Brain microvascular endothelial cell (primary cell): ENCODE results near the gene PCBP1.

Source experiments
- DNase-seq: peaks from one replicate; pipeline ENCODE4 v3.0.0-alpha.2; 2020
- H3K27ac ChIP-seq: fragments of 250-450 bp; sonication (Bioruptor Pico); 2 replicates; pipeline ENCODE4 v1.5.1; 2020; ENCODE audit warnings: mild to moderate bottlenecking, moderate library complexity
- H3K27me3 ChIP-seq: fragments of 250-450 bp; sonication (Bioruptor Pico); replicated peaks from 2 replicates; pipeline ENCODE4 v1.5.1; 2020; ENCODE audit warnings: mild to moderate bottlenecking
- H3K36me3 ChIP-seq: fragments of 250-450 bp; sonication (Bioruptor Pico); replicated peaks from 2 replicates; pipeline ENCODE4 v1.5.1; 2020; ENCODE audit warnings: mild to moderate bottlenecking
- H3K4me3 ChIP-seq: 2 replicates; pipeline ENCODE4 v1.5.1; 2011; ENCODE audit warnings: low read depth, mild to moderate bottlenecking, control low read depth, low read length, moderate library complexity
- in situ Hi-C: cut with HindIII; loops from 2 replicates; pipeline ENCODE4 v1.10.0; 2017; ENCODE audit warnings: low sequenced_read_pairs, low pct_ligation_motif_present
- TF ChIP-seq, protein P1 (sequence below): IDR thresholded peaks from 2 replicates; pipeline ENCODE4 v1.5.1; 2011; ENCODE audit warnings: low read depth, mild to moderate bottlenecking, moderate library complexity, low read length, control low read depth, inconsistent platforms; ENCODE audit errors: missing control alignments

PCBP1 gene

DNA sequence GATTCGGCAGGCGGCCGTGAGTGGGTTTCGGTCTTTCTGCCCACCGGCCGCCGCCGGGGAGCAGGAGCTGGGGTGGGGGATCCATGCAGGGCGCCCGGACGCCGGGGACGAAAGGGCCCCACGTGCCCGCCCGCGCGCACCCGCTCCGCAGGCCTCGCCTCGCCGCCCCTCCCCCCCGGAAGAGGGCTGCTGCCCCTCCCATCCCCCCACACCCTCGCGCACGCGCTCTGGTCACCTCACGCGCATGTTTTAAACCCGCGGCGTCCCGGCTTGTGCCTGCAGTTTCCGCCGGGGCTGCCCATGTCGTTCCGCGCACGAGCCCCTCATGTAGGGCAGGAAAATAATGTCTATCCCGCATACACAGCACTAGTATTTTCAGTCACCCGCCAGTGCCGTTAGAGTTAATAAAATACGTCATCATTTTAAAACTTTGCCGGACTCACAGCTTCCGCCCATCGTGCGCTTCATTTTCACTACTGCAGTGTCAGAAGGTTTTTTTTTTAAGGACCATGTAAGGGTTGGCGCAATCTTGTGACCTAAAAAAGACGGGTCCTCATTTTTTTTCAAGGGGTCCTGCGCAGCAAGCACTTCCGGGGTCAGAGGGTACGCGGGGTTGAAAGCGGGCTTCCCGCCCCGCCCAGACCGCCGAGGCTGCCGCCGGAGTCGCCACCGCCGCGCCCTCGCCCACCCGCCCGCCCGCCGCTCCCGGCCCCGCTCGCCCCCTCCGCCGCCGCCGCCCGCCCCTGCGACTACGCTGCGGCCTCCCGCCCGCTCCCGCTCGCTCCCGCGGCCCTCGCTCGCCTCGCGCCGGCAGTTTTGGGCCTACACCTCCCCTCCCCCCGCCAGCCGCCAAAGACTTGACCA lies at the start of gene PCBP1:
Gene PCBP1 (plus strand): TSS at position 640 of the 864 bp plus-strand sequence. CDS start 267 bp downstream, outside the sequence.
- in situ Hi-C loops, result loop anchor here (25.0 kb wide), 1 partner anchor 150 kb away; no protein-coding TSS in a partner anchor
- Histone ChIP-seq H3K27ac (peak within 1 kb of the TSS; percentile 98), H3K27me3 (no peaks in the 10 kb centered on the region), H3K4me3 (peak within 1 kb of the TSS; percentile 96), H3K36me3 (peaks cover 9% of the 10 kb centered on the region)
- TF ChIP-seq, protein P1, sequence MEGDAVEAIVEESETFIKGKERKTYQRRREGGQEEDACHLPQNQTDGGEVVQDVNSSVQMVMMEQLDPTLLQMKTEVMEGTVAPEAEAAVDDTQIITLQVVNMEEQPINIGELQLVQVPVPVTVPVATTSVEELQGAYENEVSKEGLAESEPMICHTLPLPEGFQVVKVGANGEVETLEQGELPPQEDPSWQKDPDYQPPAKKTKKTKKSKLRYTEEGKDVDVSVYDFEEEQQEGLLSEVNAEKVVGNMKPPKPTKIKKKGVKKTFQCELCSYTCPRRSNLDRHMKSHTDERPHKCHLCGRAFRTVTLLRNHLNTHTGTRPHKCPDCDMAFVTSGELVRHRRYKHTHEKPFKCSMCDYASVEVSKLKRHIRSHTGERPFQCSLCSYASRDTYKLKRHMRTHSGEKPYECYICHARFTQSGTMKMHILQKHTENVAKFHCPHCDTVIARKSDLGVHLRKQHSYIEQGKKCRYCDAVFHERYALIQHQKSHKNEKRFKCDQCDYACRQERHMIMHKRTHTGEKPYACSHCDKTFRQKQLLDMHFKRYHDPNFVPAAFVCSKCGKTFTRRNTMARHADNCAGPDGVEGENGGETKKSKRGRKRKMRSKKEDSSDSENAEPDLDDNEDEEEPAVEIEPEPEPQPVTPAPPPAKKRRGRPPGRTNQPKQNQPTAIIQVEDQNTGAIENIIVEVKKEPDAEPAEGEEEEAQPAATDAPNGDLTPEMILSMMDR, result no peak
- DNase-seq, result peak; percentile 87

DNA sequence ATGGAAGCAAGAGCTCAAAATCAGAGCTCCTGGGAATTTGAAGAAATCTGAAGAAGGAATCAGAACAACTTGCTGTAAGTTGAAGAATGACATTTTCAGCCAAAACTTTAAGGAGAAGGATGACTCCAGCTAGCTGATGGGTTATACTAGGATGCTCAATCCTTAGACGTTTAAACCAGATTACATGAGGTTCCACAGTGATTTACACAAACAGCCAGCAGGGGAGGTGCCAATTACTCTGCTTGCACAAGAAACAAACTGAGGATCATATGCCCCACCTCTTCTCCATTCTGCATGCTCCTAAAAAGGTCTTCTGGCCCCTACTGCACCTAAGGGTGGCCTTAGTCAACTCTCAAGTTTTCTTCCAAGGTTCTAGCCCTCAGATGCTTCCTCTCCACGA lies 47.9 kb upstream of the PCBP1 start:
- TF ChIP-seq, protein P1, result no peak
- Histone ChIP-seq H3K36me3 (no peaks in the 10 kb centered on the region), H3K27me3 (no peaks in the 10 kb centered on the region), H3K4me3 (no peak overlapping the region), H3K27ac (no peak overlapping the region)
- in situ Hi-C loops, result no loop called here
- no peak for DNase-seq

DNA sequence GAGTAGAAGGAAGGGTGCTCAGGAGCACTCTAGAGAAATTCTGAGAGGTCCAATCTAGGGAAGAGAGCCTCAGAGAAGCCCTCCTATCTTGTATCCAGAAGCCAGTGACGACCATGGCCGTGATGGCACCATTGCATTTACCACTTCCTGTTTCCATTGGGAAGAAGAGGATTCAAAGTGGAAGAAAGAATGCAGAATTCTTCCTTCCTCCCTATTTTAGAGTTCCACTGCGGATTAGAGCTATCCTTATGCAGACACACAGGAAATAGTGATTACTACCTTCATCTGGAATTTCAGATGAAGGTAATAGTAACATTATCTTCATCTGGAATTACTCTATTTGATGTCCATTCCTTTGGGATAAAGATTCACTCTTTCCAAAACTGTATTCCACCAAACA lies 45.6 kb upstream of the PCBP1 start:
- TF ChIP-seq, protein P1, result no peak
- no peak overlapping the region for H3K27ac ChIP-seq
- in situ Hi-C loops, result no loop called here
- DNase-seq, result no peak
- H3K36me3 ChIP-seq, result no peaks in the 10 kb centered on the region
- no peaks in the 10 kb centered on the region for H3K27me3 ChIP-seq
- no peak overlapping the region for H3K4me3 ChIP-seq

DNA sequence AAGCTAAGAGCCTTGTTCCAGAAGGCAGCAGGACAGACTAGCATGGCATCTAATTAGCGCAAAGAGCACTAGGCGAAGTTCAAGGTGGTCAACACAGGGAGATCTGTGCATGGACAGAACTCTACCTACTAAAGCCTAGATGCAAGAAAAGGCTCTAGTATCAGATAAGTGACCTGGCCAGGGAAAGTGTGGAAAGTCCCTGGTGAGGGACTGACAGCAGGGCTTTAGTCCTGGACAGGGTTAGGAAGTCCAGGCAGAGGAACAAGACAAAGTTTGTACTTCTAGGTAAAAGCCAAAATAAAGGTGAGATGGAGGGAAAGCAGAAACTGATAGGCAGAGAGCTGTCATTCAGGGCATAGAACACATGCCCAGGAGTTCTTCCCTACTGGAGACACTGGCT lies 45.0 kb upstream of the PCBP1 start:
- in situ Hi-C loops, result no loop called here
- no peak for DNase-seq
- TF ChIP-seq, protein P1, result no peak
- Histone ChIP-seq H3K36me3 (no peaks in the 10 kb centered on the region), H3K27me3 (no peaks in the 10 kb centered on the region), H3K27ac (no peak overlapping the region), H3K4me3 (no peak overlapping the region)

DNA sequence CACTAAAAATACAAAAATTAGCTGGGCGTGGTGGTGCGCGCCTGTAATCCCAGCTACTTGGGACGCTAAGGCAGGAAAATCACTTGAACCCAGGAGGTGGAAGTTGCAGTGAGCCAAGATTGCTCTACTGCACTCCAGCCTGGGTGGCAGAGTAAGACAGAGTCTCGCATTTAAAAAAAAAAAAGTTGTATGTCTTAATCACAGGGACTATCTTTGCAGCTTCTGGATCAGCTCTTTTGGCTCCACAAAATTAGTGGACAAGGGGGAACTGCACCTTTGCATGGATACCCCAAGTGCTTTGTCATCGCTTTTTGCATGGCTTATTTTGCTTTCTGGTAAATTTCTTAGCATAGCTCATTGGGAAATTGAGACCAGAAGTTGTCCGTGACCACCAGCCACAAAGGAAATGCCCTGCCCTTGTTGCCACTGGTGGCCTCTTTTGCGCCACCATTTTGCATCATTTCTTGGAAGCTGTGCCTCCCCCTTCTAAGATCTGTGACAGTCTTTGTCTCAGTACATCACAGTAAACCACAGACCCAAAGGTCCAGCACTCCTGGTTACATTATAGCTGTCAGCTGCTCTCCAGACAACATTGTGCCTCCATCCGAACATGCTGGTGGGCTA lies 43.9 kb upstream of the PCBP1 start:
- H3K27ac ChIP-seq, result no peak overlapping the region
- no peaks in the 10 kb centered on the region for H3K27me3 ChIP-seq
- in situ Hi-C loops, result no loop called here
- no peaks in the 10 kb centered on the region for H3K36me3 ChIP-seq
- TF ChIP-seq, protein P1, result no peak
- no peak overlapping the region for H3K4me3 ChIP-seq
- no peak for DNase-seq
